CD4-positive, alpha-beta T cell treated with Interferon gamma for 1 hour (primary cell): Measurements from ENCODE around the gene SEH1L.
"Not testable (repeated sequence)": the region's sequence is repeated elsewhere in the genome, so short reads cannot be mapped to it uniquely, and the experiment has no call there.

Experiments used
- DNase-seq: peaks from one replicate; pipeline ENCODE4 v3.0.0-alpha.2; 2020

The SEH1L gene

GRCh38 chr18:12947285-12948049 is at the start of gene SEH1L:
TSS of gene SEH1L (plus strand) at chr18:12948011. CDS start at chr18:12948122, 111 bp downstream.
- peak; percentile 97 for DNase-seq

GRCh38 chr18:12901208-12901607 is 46.6 kb upstream of the SEH1L start:
- not testable (repeated sequence) for DNase-seq

- peak; percentile 63 for DNase-seq
These were observed 43.7 kb upstream of the SEH1L start for GRCh38 chr18:12904012-12904516.

GRCh38 chr18:12906119-12906518 is 41.7 kb upstream of the SEH1L start:
- DNase-seq = no peak

- no peak for DNase-seq
These were observed 41.0 kb upstream of the SEH1L start for GRCh38 chr18:12906773-12907172.

GRCh38 chr18:12907258-12907925 is 40.4 kb upstream of the SEH1L start:
- no peak for DNase-seq

GRCh38 chr18:12908706-12909105 is 39.1 kb upstream of the SEH1L start:
- no peak for DNase-seq

- peak; percentile 52 for DNase-seq
These were observed 36.5 kb upstream of the SEH1L start for GRCh38 chr18:12911025-12911928.

GRCh38 chr18:12911929-12912703 is 35.7 kb upstream of the SEH1L start:
- DNase-seq = no peak

- peak; percentile 34 for DNase-seq
These were observed 26.6 kb upstream of the SEH1L start for GRCh38 chr18:12921178-12921577.

- DNase-seq = no peak
These were observed 25.5 kb upstream of the SEH1L start for GRCh38 chr18:12922266-12922665.

GRCh38 chr18:12924616-12925015 is 23.2 kb upstream of the SEH1L start:
- DNase-seq = no peak

GRCh38 chr18:12928206-12928605 is 19.6 kb upstream of the SEH1L start:
- no peak for DNase-seq

GRCh38 chr18:12928641-12929040 is 19.2 kb upstream of the SEH1L start:
- no peak for DNase-seq

GRCh38 chr18:12929477-12930083 is 18.2 kb upstream of the SEH1L start:
- DNase-seq = no peak

- DNase-seq = no peak
These were observed 17.4 kb upstream of the SEH1L start for GRCh38 chr18:12930376-12930775.

- DNase-seq = no peak
These were observed 16.9 kb upstream of the SEH1L start for GRCh38 chr18:12930908-12931307.

- DNase-seq = no peak
These were observed 14.5 kb upstream of the SEH1L start for GRCh38 chr18:12933327-12933726.

- peak; percentile 74 for DNase-seq
These were observed 13.2 kb upstream of the SEH1L start for GRCh38 chr18:12934454-12935071.

GRCh38 chr18:12939162-12939561 is 8.6 kb upstream of the SEH1L start:
- no peak for DNase-seq

- no peak for DNase-seq
These were observed 4.6 kb upstream of the SEH1L start for GRCh38 chr18:12943215-12943614.
